ENCODE data around the gene WFDC1.

Gene WFDC1

GRCh38 chr16:84294531-84295142 is at the start of gene WFDC1:
Gene WFDC1 (plus strand): TSS chr16:84294878. CDS start chr16:84294972, 94 bp downstream.
- no peak for DNase-seq

- DNase-seq = no peak
Measured at GRCh38 chr16:84245956-84246678, 48.6 kb upstream of the WFDC1 start.

- DNase-seq = no peak
Measured at GRCh38 chr16:84246679-84247077, 48.0 kb upstream of the WFDC1 start.

- no peak for DNase-seq
Measured at GRCh38 chr16:84247331-84247730, 47.3 kb upstream of the WFDC1 start.

- DNase-seq = no peak
Measured at GRCh38 chr16:84247844-84248243, 46.8 kb upstream of the WFDC1 start.

- no peak for DNase-seq
Measured at GRCh38 chr16:84252184-84252583, 42.5 kb upstream of the WFDC1 start.

- no peak for DNase-seq
Measured at GRCh38 chr16:84253173-84253572, 41.5 kb upstream of the WFDC1 start.

GRCh38 chr16:84254062-84254461 is 40.6 kb upstream of the WFDC1 start:
- no peak for DNase-seq

- DNase-seq = no peak
Measured at GRCh38 chr16:84255050-84255810, 39.4 kb upstream of the WFDC1 start.

- DNase-seq = no peak
Measured at GRCh38 chr16:84258266-84258665, 36.4 kb upstream of the WFDC1 start.

- no peak for DNase-seq
Measured at GRCh38 chr16:84259691-84260090, 35.0 kb upstream of the WFDC1 start.

GRCh38 chr16:84260766-84261554 is 33.7 kb upstream of the WFDC1 start:
- no peak for DNase-seq

GRCh38 chr16:84262031-84262430 is 32.6 kb upstream of the WFDC1 start:
- DNase-seq = no peak

- no peak for DNase-seq
Measured at GRCh38 chr16:84262939-84263338, 31.7 kb upstream of the WFDC1 start.

GRCh38 chr16:84266451-84266850 is 28.2 kb upstream of the WFDC1 start:
- no peak for DNase-seq

GRCh38 chr16:84267380-84267779 is 27.3 kb upstream of the WFDC1 start:
- DNase-seq = no peak

GRCh38 chr16:84268291-84269040 is 26.2 kb upstream of the WFDC1 start:
- no peak for DNase-seq

- DNase-seq = no peak
Measured at GRCh38 chr16:84270071-84270470, 24.6 kb upstream of the WFDC1 start.

GRCh38 chr16:84270531-84270930 is 24.1 kb upstream of the WFDC1 start:
- DNase-seq = no peak

- no peak for DNase-seq
Measured at GRCh38 chr16:84271037-84271436, 23.6 kb upstream of the WFDC1 start.

- DNase-seq = no peak
Measured at GRCh38 chr16:84271866-84272265, 22.8 kb upstream of the WFDC1 start.

- no peak for DNase-seq
Measured at GRCh38 chr16:84272740-84273320, 21.8 kb upstream of the WFDC1 start.

Measured in COR-L47 (cell line).